OCI-M1 (cell line): ENCODE data around the gene EFNA1.

Source experiments
- DNase-seq: peaks from one replicate; lab custom pipeline; 2025; lab: John Stamatoyannopoulos, UW

EFNA1 gene

GRCh38 chr1:155174324-155175280 lies 46.9 kb downstream of the EFNA1 start:
- peak; percentile 38 for DNase-seq

GRCh38 chr1:155175281-155175926 lies 47.7 kb downstream of the EFNA1 start:
- DNase-seq, result no peak

GRCh38 chr1:155175927-155176371 lies 48.3 kb downstream of the EFNA1 start:
- DNase-seq, result no peak

GRCh38 chr1:155176544-155177071 lies 48.9 kb downstream of the EFNA1 start:
- DNase-seq, result peak; percentile 90

- no peak for DNase-seq
Observed at GRCh38 chr1:155177192-155177917, 49.7 kb downstream of the EFNA1 start.

- no peak for DNase-seq
Observed at GRCh38 chr1:155177918-155178281, 50.2 kb downstream of the EFNA1 start.

- DNase-seq, result no peak
Observed at GRCh38 chr1:155178441-155179111, 50.9 kb downstream of the EFNA1 start.

GRCh38 chr1:155179112-155180031 lies 51.7 kb downstream of the EFNA1 start:
- DNase-seq, result no peak

- DNase-seq, result no peak
Observed at GRCh38 chr1:155181371-155182051, 53.8 kb downstream of the EFNA1 start.

- no peak for DNase-seq
Observed at GRCh38 chr1:155182052-155182550, 54.4 kb downstream of the EFNA1 start.

- DNase-seq, result no peak
Observed at GRCh38 chr1:155183775-155184221, 56.1 kb downstream of the EFNA1 start.

- DNase-seq, result no peak
Observed at GRCh38 chr1:155184351-155184811, 56.7 kb downstream of the EFNA1 start.
